SK-N-SH treated with all-trans-retinoic acid at 6 μM for 48 hours (cell line): ENCODE measurements around the gene SH2D6.

ENCODE experiments used
- ATAC-seq: fragments of 200-7000 bp; cut with Tn5 transposase; 3 replicates; pipeline ENCODE4 v1.9.1; 2020; ENCODE audit warnings: mild to moderate bottlenecking, moderate library complexity
- ARNTL ChIP-seq: fragments of 450-650 bp; formaldehyde crosslinking; IDR thresholded peaks from 2 replicates; pipeline ENCODE4 v1.5.0; 2020; ENCODE audit warnings: low read depth, mild to moderate bottlenecking, moderate library complexity, borderline replicate concordance
- BACH2 ChIP-seq: fragments of 250-450 bp; sonication (Bioruptor Pico); IDR thresholded peaks from 2 replicates; pipeline ENCODE4 v1.9.0; 2021; ENCODE audit warnings: mild to moderate bottlenecking, borderline replicate concordance
- CREB5 ChIP-seq: fragments of 250-450 bp; sonication (Bioruptor Pico); IDR thresholded peaks from 2 replicates; pipeline ENCODE4 v1.5.1; 2020; ENCODE audit warnings: low read depth, mild to moderate bottlenecking, moderate library complexity
- CSRNP3 ChIP-seq: fragments of 250-450 bp; sonication (Bioruptor Pico); IDR thresholded peaks from 2 replicates; pipeline ENCODE4 v1.5.1; 2021; ENCODE audit warnings: mild to moderate bottlenecking, moderate library complexity
- GLIS3 ChIP-seq: fragments of 250-450 bp; sonication (Bioruptor Pico); IDR thresholded peaks from 2 replicates; pipeline ENCODE4 v1.5.0; 2020; ENCODE audit warnings: mild to moderate bottlenecking, moderate library complexity
- ISL1 ChIP-seq: fragments of 250-450 bp; sonication (Bioruptor Pico); IDR thresholded peaks from 2 replicates; pipeline ENCODE4 v2.1.2; 2022; ENCODE audit warnings: mild to moderate bottlenecking, moderate library complexity
- OSR1 ChIP-seq: fragments of 250-450 bp; sonication (Bioruptor Pico); IDR thresholded peaks from 2 replicates; pipeline ENCODE4 v1.8.0; 2022; ENCODE audit warnings: moderate library complexity, mild to moderate bottlenecking, inconsistent platforms
- POU6F1 ChIP-seq: fragments of 250-450 bp; sonication (Bioruptor Pico); IDR thresholded peaks from 2 replicates; pipeline ENCODE4 v1.8.0; 2021; ENCODE audit warnings: low read depth, mild to moderate bottlenecking, moderate library complexity, borderline replicate concordance
- PPARA ChIP-seq: fragments of 250-450 bp; sonication (Bioruptor Pico); IDR thresholded peaks from 2 replicates; pipeline ENCODE4 v1.5.0; 2020; ENCODE audit warnings: mild to moderate bottlenecking, borderline replicate concordance
- RARB ChIP-seq: fragments of 250-450 bp; sonication (Bioruptor Pico); IDR thresholded peaks from 2 replicates; pipeline ENCODE4 v1.8.0; 2021; ENCODE audit warnings: mild to moderate bottlenecking, moderate library complexity
- SNAI2 ChIP-seq: fragments of 250-450 bp; sonication (Bioruptor Pico); IDR thresholded peaks from 2 replicates; pipeline ENCODE4 v1.5.0; 2020; ENCODE audit warnings: mild to moderate bottlenecking, moderate library complexity
- TCF4 ChIP-seq: fragments of 250-450 bp; sonication (Bioruptor Pico); IDR thresholded peaks from 2 replicates; pipeline ENCODE4 v1.8.0; 2021; ENCODE audit warnings: mild to moderate bottlenecking, moderate library complexity, borderline replicate concordance
- TSHZ2 ChIP-seq: fragments of 250-450 bp; sonication (Bioruptor Pico); IDR thresholded peaks from 2 replicates; pipeline ENCODE4 v1.5.0; 2020; ENCODE audit warnings: mild to moderate bottlenecking, moderate library complexity
- ZC3H10 ChIP-seq: fragments of 250-450 bp; sonication (Bioruptor Pico); IDR thresholded peaks from 2 replicates; pipeline ENCODE4 v1.5.1; 2021; ENCODE audit warnings: mild to moderate bottlenecking, moderate library complexity
- ZFP30 ChIP-seq: fragments of 450-650 bp; formaldehyde crosslinking; IDR thresholded peaks from 2 replicates; pipeline ENCODE4 v1.5.0; 2022; ENCODE audit warnings: mild to moderate bottlenecking, moderate library complexity
- ZNF565 ChIP-seq: fragments of 450-650 bp; formaldehyde crosslinking; conservative IDR thresholded peaks from 2 replicates; pipeline ENCODE4 v1.5.0; 2020; ENCODE audit warnings: low read depth, mild to moderate bottlenecking, moderate library complexity
- ZNF70 ChIP-seq: fragments of 450-650 bp; formaldehyde crosslinking; IDR thresholded peaks from 2 replicates; pipeline ENCODE4 v1.5.0; 2020; ENCODE audit warnings: mild to moderate bottlenecking, moderate library complexity

Gene SH2D6

GRCh38 chr2:85447222-85447585 is 28.7 kb downstream of the SH2D6 start:
- ATAC-seq, result no peak
- TF ChIP-seq CSRNP3 (CRISPR knock-in tag), result no peak
- no peak for TF ChIP-seq OSR1 (CRISPR knock-in tag)
- no peak for TF ChIP-seq SNAI2 (CRISPR knock-in tag)
- no peak for TF ChIP-seq ZC3H10 (CRISPR knock-in tag)
- no peak for TF ChIP-seq POU6F1
- no peak for TF ChIP-seq ZNF565 (CRISPR knock-in tag)
- no peak for TF ChIP-seq CREB5
- no peak for TF ChIP-seq ZNF70 (CRISPR knock-in tag)

- ATAC-seq, result no peak
- TF ChIP-seq PPARA (CRISPR knock-in tag) (no peak), OSR1 (CRISPR knock-in tag) (no peak)
Measured at GRCh38 chr2:85448461-85449213, 30.1 kb downstream of the SH2D6 start.

- ATAC-seq, result no peak
- TF ChIP-seq GLIS3 (CRISPR knock-in tag) (no peak), TCF4 (CRISPR knock-in tag) (no peak), PPARA (CRISPR knock-in tag) (no peak), RARB (CRISPR knock-in tag) (no peak), TSHZ2 (CRISPR knock-in tag) (no peak), CSRNP3 (CRISPR knock-in tag) (no peak), SNAI2 (CRISPR knock-in tag) (no peak), ZC3H10 (CRISPR knock-in tag) (no peak), ZNF565 (CRISPR knock-in tag) (no peak), ZNF70 (CRISPR knock-in tag) (no peak)
- TF ChIP-seq, all 23 proteins: peak for 0
Measured at GRCh38 chr2:85449214-85449588, 30.7 kb downstream of the SH2D6 start.

GRCh38 chr2:85452237-85452636 is 33.7 kb downstream of the SH2D6 start:
- TF ChIP-seq OSR1 (CRISPR knock-in tag), result no peak
- no peak for TF ChIP-seq BACH2 (CRISPR knock-in tag)
- TF ChIP-seq ZC3H10 (CRISPR knock-in tag), result no peak
- TF ChIP-seq GLIS3 (CRISPR knock-in tag), result no peak
- no peak for TF ChIP-seq ISL1 (CRISPR knock-in tag)
- TF ChIP-seq TSHZ2 (CRISPR knock-in tag), result no peak
- no peak for TF ChIP-seq ARNTL
- TF ChIP-seq ZNF565 (CRISPR knock-in tag), result no peak
- no peak for TF ChIP-seq ZFP30 (CRISPR knock-in tag)
- ATAC-seq, result no peak
